HFF-Myc (cell line): ENCODE data around the gene TRIM24.

Experiments used
- DNase-seq: peaks from one replicate; pipeline ENCODE4 v3.0.0-alpha.2; 2011; ENCODE audit warnings: low read depth; ENCODE audit errors: extremely low read depth
- H3K4me3 ChIP-seq: replicated peaks from 2 replicates; pipeline ENCODE4 v1.5.1; 2011; ENCODE audit warnings: low read depth, mild to moderate bottlenecking, control low read depth, low read length
- TF ChIP-seq, protein P1 (sequence below): IDR thresholded peaks from 2 replicates; pipeline ENCODE4 v1.5.1; 2012; ENCODE audit warnings: mild to moderate bottlenecking, low read depth, low read length, control low read depth; ENCODE audit errors: missing control alignments

The TRIM24 gene

DNA sequence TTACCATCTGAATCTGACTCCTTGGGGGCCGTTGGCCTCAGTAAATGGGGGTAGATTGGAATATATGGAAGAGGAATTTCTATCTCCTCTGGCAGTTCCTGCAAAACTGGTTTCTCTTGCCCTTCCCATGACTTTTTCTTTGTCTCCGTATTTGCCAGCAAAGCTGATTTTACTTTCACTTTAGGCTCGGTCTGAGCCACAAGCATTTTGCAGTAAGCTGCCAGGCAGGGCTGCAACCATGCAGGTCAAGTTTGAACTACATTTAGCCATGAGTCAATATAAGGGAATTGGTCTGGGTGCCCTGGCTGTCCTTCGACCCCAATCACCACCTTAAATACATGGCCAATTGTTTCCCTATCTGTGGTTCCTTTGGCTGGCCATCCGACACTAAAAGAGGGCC, 104.3 kb downstream of the TRIM24 start:
- DNase-seq = no peak
- TF ChIP-seq, protein P1, sequence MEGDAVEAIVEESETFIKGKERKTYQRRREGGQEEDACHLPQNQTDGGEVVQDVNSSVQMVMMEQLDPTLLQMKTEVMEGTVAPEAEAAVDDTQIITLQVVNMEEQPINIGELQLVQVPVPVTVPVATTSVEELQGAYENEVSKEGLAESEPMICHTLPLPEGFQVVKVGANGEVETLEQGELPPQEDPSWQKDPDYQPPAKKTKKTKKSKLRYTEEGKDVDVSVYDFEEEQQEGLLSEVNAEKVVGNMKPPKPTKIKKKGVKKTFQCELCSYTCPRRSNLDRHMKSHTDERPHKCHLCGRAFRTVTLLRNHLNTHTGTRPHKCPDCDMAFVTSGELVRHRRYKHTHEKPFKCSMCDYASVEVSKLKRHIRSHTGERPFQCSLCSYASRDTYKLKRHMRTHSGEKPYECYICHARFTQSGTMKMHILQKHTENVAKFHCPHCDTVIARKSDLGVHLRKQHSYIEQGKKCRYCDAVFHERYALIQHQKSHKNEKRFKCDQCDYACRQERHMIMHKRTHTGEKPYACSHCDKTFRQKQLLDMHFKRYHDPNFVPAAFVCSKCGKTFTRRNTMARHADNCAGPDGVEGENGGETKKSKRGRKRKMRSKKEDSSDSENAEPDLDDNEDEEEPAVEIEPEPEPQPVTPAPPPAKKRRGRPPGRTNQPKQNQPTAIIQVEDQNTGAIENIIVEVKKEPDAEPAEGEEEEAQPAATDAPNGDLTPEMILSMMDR = no peak
- no peak overlapping the region for H3K4me3 ChIP-seq

DNA sequence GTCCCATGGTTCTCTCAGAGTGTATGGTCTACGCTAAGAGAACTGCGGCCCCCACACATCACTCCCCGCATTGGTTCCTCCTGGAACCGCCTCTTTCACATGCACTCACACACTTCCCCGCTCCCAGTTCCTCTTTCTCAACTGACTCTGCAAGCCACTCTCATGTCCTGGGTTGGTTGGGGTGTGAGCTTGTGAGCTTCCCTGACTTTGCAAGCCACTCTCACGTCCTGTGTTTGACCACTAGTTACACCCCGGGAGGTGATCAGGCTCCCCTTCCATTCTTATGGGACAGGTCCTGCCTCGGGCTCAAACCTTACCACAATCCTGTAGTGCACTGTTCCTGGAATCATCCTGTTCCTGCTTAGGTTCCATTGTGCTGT, 105.0 kb downstream of the TRIM24 start:
- no peak for DNase-seq
- TF ChIP-seq, protein P1 = no peak
- no peak overlapping the region for H3K4me3 ChIP-seq

GRCh38 chr7:138565451-138566114, 105.5 kb downstream of the TRIM24 start:
- H3K4me3 ChIP-seq = no peak overlapping the region
- TF ChIP-seq, protein P1 = no peak
- no peak for DNase-seq

GRCh38 chr7:138568655-138569054, 108.6 kb downstream of the TRIM24 start:
- TF ChIP-seq, protein P1 = no peak
- no peak overlapping the region for H3K4me3 ChIP-seq
- no peak for DNase-seq

DNA sequence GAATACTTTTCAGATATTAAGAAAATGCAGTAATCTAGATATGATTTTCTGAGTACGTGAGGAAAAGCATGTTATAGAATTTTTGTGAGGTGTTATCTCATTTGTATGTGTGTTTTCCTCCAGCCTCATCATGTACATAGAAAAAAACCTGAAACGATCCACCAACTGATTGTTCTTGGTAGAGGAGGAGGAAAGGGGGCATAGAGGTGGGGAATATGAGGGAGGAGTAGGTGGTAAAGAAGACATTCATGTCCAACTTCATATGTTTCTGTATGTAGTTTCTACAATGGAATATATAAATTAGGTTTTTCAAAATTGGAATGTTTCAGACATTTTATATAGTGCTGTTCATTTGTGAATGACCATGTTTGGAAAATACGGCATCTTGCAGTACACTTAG, 109.4 kb downstream of the TRIM24 start:
- TF ChIP-seq, protein P1 = no peak
- no peak overlapping the region for H3K4me3 ChIP-seq
- no peak for DNase-seq

DNA sequence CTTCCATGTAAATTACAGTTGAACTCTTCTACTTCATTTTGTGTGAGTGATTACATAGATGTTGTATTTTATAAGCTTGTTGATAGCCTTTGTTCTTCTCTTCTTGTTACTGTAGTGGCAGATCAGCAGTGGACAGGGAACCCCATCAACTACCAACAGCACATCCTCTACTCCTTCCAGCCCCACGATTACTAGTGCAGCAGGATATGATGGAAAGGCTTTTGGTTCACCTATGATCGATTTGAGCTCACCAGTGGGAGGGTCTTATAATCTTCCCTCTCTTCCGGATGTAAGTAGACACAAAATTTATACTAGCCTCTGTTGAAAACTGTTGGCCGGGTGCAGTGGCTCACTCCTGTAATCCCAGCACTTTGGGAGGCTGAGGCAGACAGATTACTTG, 110.7 kb downstream of the TRIM24 start:
- TF ChIP-seq, protein P1 = no peak
- no peak for DNase-seq
- H3K4me3 ChIP-seq = no peak overlapping the region

GRCh38 chr7:138573741-138574140, 113.7 kb downstream of the TRIM24 start:
- no peak for DNase-seq
- no peak overlapping the region for H3K4me3 ChIP-seq
- TF ChIP-seq, protein P1 = no peak
